Fibroblast of skin of left quadriceps (primary cell): ENCODE results near the gene COL16A1.

Source experiments
- DNase-seq, 2 experiments: peaks; one replicate each; pipeline ENCODE4 v3.0.0-alpha.2; 2013; ENCODE audit warnings: low read depth in 2 of 2

The COL16A1 gene

GRCh38 chr1:31666263-31666963 is 37.4 kb downstream of the COL16A1 start:
- DNase-seq = no peak

GRCh38 chr1:31665234-31665878 is 38.5 kb downstream of the COL16A1 start:
- DNase-seq = no peak

DNA sequence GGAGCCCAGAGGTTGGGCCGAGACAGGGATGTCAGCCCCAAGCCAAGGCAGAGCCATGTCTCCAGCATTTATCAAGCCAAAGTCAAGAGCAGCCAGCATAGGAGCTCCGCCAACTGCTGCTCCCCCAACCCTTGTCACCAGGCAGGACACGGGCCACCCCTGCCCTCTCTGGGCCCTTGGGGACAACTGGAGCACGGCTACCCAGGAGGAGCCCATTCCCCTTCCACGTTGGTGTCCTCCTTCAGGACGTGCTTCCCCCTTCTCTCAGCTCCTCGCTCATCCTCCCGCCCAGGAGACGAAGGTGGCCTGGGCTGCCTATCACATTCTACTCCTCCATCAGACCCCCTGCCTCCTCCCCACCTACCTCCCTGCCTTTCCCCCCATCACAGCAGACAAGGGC is 39.3 kb downstream of the COL16A1 start:
- DNase-seq = no peak

GRCh38 chr1:31663622-31664452 is 40.0 kb downstream of the COL16A1 start:
- DNase-seq = no peak

GRCh38 chr1:31662463-31662862 is 41.4 kb downstream of the COL16A1 start:
- DNase-seq = no peak

GRCh38 chr1:31661856-31662255 is 42.0 kb downstream of the COL16A1 start:
- no peak for DNase-seq

DNA sequence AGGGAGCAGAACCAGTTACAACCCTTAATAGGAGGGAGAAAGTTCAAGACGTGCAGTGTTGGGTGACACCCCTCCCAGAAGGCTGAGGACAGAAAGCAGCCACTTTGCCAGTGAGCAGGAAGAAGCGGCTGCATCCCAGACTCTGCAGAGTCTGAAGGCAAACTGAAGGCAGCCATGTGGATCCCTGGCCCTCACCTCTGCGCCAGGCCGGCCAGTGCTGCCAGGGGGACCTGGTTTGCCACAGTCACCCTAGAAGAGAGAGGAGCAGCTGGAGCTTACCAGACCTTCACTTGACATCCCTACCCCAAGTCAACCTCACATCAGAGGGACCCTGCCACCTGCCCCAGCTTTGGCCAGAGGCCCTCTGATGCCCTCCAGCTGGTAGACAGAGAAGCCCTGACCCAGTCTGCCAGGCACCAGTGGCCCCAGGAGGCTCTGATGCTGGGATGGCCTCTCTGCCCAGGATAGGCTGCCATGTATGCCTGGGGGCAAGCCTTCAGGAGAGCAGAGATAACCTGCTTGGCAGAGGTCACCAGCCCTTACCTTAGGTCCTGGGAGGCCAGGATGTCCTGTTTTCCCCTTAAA is 42.9 kb downstream of the COL16A1 start:
- DNase-seq = no peak

GRCh38 chr1:31659889-31660288 is 43.9 kb downstream of the COL16A1 start:
- DNase-seq = no peak

DNA sequence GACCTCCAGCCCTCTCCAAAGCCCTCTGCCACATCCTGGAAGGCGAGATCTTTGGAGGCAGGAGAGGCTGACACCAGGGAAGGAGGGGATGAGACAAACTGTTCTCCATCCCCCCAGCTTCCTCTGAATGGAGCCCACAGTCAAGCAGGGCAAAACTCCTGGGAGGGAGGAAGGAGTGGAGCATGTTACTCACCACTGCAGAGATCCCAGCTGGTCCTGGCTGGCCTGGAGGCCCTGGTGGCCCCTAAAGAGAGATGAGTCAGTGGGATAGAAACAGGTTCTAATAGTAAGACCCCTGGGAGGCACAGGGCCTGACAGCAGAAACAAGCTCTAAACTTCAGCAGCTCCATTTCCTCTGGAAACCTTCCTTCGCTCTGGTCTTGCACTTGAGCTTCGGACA is 45.1 kb downstream of the COL16A1 start:
- no peak for DNase-seq

DNA sequence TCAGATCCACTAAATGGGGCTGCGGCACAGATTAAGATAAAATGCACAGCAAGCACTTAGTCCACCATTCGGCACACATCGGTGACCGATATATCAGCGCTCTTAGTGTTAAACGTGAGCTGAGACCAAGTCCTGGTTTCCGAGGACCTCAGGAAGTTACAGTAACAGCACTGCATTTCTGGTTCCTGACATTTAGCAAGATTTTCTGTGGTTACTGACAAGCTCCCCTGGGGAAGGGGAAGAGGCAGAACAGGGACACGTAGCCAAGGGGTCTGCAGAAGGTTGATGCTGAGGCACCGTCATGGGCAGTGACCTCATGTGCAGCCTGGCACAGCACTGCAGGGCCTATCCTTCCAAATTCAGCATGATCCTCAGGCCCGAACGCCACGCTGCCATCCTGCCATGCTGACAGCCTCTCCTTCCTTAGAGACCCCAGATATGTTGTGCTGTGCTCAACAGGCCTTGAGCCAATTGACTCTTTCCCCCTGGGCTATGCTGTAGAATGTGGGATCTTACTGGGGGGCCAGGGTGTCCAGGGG is 45.8 kb downstream of the COL16A1 start:
- DNase-seq = no peak

DNA sequence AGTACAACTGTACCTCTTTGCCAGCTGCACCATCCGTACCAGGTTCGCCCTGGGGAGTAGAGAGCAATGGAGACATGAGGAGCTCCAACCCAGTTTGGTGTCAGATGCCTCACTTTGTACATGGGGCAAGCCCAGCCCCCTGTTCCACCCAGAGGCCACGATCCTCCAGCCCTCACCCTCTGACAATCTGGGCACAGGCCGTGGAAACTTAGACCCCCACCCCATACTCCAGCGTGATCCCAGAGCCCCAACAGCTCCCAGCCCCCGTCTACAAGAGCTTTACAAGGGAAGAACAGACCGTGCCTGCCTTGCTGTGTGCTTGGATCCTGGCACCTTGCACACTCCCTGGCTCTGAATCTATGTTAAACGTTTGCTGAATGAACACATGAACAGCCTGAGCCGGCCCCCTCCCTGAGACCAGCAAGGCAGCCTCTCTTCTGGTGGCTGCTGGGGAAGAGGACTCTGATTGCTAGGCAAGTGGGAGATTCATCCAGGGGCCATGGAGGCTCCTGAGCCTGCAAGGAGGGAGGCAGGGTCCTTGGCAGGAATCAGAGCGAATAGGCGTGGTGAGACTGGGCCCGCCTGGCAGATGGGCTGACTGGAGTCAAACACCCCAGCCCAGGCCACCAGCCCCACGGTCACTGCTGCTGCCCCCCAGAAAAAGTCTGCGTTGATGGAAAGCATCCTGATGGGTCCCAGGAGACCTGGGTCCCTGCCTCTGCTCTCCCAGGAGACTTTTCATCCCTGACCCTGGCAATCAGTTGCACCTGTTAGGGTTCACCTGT is 46.6 kb downstream of the COL16A1 start:
- DNase-seq = no peak

- no peak for DNase-seq
These were observed 48.1 kb downstream of the COL16A1 start for GRCh38 chr1:31655756-31656155.

DNA sequence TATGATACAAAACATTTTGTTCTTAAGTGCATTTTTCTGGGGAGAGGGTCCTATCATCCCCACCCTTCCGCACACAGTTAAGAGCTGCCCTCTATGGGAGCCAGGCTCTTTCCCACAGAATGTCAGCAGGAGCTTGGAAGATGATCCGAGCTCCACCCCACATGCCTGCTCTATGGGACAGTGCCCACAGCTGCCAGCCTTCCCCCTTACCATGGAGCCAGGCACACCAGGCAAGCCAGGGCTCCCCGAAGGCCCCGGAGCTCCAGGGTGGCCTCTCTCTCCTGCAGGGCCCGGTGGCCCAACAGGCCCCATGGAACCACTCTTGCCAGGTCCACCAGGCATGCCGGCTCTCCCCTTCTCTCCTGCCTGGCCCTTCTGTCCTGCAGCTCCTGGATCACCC is 48.7 kb downstream of the COL16A1 start:
- DNase-seq = no peak

DNA sequence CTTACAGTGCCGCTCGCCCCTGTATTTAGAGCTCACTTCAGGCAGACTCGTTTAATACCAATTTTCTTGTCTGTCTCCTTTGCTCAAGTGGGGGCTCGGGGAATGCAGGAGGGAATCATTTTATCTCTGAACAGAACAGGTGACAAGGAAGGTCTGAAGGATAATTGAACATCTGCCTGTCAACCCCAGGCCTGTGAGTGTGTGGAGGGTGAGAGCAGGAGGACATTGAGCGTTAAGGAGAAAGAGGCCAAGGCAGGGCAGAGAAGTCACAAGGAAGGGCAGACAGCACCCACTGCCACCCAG is 49.4 kb downstream of the COL16A1 start:
- DNase-seq = no peak

DNA sequence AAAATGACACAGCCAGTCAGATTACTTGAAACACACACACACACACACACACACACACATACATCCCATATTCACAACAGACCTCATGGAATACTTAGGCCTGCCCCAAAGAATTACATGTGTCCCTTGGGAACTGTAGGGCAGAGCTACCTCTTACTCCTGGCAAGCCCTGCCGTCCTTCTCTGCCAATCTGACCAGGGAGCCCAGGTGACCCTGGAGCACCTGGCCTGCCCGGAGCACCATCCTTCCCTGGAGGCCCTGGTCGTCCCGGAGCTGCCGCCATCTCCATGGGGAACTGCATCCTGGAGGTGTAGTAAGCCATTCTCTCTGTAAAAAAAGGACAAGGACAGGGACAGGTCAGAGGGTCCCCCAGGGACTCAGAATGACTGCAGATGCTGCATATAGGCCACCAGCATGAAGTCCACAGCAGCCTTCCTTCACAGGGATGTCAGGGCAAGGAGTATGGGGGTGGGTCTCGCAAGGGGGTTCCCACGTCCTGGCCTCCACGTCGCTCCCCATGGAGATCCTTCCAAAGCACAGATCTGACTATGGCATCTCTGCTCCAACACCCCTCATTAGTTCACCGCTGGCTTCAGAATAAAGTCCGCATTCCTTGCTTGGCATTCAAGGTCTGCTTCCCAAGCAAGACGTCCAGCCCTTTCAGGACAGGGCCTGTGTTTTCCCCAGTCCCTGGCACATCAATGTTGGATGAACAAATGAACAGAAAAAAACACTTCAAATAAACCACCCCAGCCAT is 49.9 kb downstream of the COL16A1 start:
- DNase-seq = no peak

- DNase-seq = no peak
These were observed 50.8 kb downstream of the COL16A1 start for GRCh38 chr1:31652891-31653499.

GRCh38 chr1:31651766-31652165 is 52.1 kb downstream of the COL16A1 start:
- no peak for DNase-seq

DNA sequence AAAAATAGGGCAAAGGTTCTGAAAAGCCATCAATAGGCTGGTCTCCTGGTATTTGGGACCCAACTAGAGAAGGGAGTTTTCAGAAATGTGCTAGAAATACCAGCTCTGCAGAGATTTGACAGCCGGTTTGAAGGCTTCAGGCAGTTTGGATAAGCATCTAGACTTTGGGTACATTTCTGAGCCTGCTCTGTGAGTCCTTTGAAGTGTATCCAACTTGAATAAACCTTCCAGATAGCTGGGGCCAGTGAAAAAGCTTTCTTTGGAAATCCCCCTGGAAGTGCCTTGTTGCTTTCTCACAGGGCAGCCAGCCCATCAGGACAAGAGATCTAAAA is 52.8 kb downstream of the COL16A1 start:
- DNase-seq = no peak

- no peak for DNase-seq
These were observed 53.4 kb downstream of the COL16A1 start for GRCh38 chr1:31650161-31651088.
